ENCODE results near the gene FRMD4B. TPM values are rescaled to one million over a fixed set of nuclear protein-coding genes. Genes with fewer than 3 reads are reported as not detected.
"Not testable (repeated sequence)": the region's sequence is repeated elsewhere in the genome, so short reads cannot be mapped to it uniquely, and the experiment has no call there.

FRMD4B gene
- total and polyA plus RNA-seq, 2 experiments from 2014 or later = not detected

GRCh38 chr3:69325151-69325550 lies 60.7 kb downstream of the FRMD4B start:
- Histone ChIP-seq H2AFZ (no peak overlapping the region), H3F3A (ENCODE audit: insufficient read depth) (no peaks in the 10 kb centered on the region), H3K27ac (no peak overlapping the region), H3K36me3 (ENCODE audit: low read depth) (no peaks in the 10 kb centered on the region), H3K9ac (no peak overlapping the region), H3K4me1 (ENCODE audit: insufficient read depth) (no peaks in the 10 kb centered on the region; the same call in 1 of the 2 replicates), H3K27me3 (replicated peaks; ENCODE audit: insufficient read depth) (no peaks in the 10 kb centered on the region), H4K20me1 (ENCODE audit: insufficient read depth) (no peaks in the 10 kb centered on the region), H3K4me2 (ENCODE audit: unreplicated experiment) (no peak overlapping the region), H3K4me3 (no peak overlapping the region), H3K79me2 (ENCODE audit: insufficient read depth) (no peaks in the 10 kb centered on the region), H3K9me2 (ENCODE audit: insufficient read depth) (no peaks in the 10 kb centered on the region), H3K9me3 (ENCODE audit: low read depth) (no peaks in the 10 kb centered on the region)
- 26 to 27% methylated on average over 2 of the region's 2 CpGs for WGBS, 2 experiments (ENCODE audit: low coverage in 1 of 2, low lambda C conversion rate in 2 of 2, missing lambda C conversion rate in 2 of 2)
- DNase-seq = no peak
- in situ Hi-C loops (cut with MboI) = no loop called here
- TF ChIP-seq EZH2phosphoT487 (IDR thresholded peaks at IDR 0.05; ENCODE audit: insufficient read depth, low read depth) (no peak), EZH2 (IDR thresholded peaks at IDR 0.05; ENCODE audit: insufficient read depth, poor library complexity, severe bottlenecking) (no peak)

GRCh38 chr3:69324362-69325025 lies 61.4 kb downstream of the FRMD4B start:
- Histone ChIP-seq H2AFZ (no peak overlapping the region), H3F3A (ENCODE audit: insufficient read depth) (no peaks in the 10 kb centered on the region), H3K9me3 (ENCODE audit: low read depth) (no peaks in the 10 kb centered on the region), H4K20me1 (ENCODE audit: insufficient read depth) (no peaks in the 10 kb centered on the region), H3K9ac (no peak overlapping the region), H3K4me1 (ENCODE audit: insufficient read depth) (no peaks in the 10 kb centered on the region), H3K4me3 (no peak overlapping the region), H3K79me2 (ENCODE audit: insufficient read depth) (no peaks in the 10 kb centered on the region), H3K27me3 (replicated peaks; ENCODE audit: insufficient read depth) (no peaks in the 10 kb centered on the region), H3K27ac (no peak overlapping the region), H3K9me2 (ENCODE audit: insufficient read depth) (no peaks in the 10 kb centered on the region), H3K4me2 (ENCODE audit: unreplicated experiment) (no peak overlapping the region), H3K36me3 (ENCODE audit: low read depth) (no peaks in the 10 kb centered on the region)
- DNase-seq = no peak
- in situ Hi-C loops (cut with MboI) = loop anchor here (25.0 kb wide), 1 partner anchor 338 kb away; no protein-coding TSS in a partner anchor
- WGBS, 2 experiments (ENCODE audit: low coverage in 1 of 2, low lambda C conversion rate in 2 of 2, missing lambda C conversion rate in 2 of 2) = 86 to 93% methylated on average over 7 of the region's 7 CpGs
- no peak for TF ChIP-seq EZH2phosphoT487 (IDR thresholded peaks at IDR 0.05; ENCODE audit: insufficient read depth, low read depth)
- TF ChIP-seq EZH2 (IDR thresholded peaks at IDR 0.05; ENCODE audit: insufficient read depth, poor library complexity, severe bottlenecking) = no peak

GRCh38 chr3:69323941-69324340 lies 61.9 kb downstream of the FRMD4B start:
- no peak overlapping the region for H3K9ac ChIP-seq
- in situ Hi-C loops (cut with MboI) = loop anchor here (25.0 kb wide), 1 partner anchor 338 kb away; no protein-coding TSS in a partner anchor
- WGBS, 2 experiments (ENCODE audit: low coverage in 1 of 2, low lambda C conversion rate in 2 of 2, missing lambda C conversion rate in 2 of 2) = 86 to 91% methylated on average over 1 of the region's 1 CpG
- no peaks in the 10 kb centered on the region for H4K20me1 ChIP-seq (ENCODE audit: insufficient read depth)
- no peak for DNase-seq
- H3K27ac ChIP-seq = no peak overlapping the region
- H3K4me2 ChIP-seq (ENCODE audit: unreplicated experiment) = no peak overlapping the region
- H3K36me3 ChIP-seq (ENCODE audit: low read depth) = no peaks in the 10 kb centered on the region
- no peaks in the 10 kb centered on the region for H3K79me2 ChIP-seq (ENCODE audit: insufficient read depth)
- no peaks in the 10 kb centered on the region for H3K4me1 ChIP-seq (ENCODE audit: insufficient read depth)
- no peak overlapping the region for H2AFZ ChIP-seq
- no peaks in the 10 kb centered on the region for H3F3A ChIP-seq (ENCODE audit: insufficient read depth)
- TF ChIP-seq EZH2 (IDR thresholded peaks at IDR 0.05; ENCODE audit: insufficient read depth, poor library complexity, severe bottlenecking) (no peak), EZH2phosphoT487 (IDR thresholded peaks at IDR 0.05; ENCODE audit: insufficient read depth, low read depth) (no peak)
- H3K4me3 ChIP-seq = no peak overlapping the region
- H3K9me3 ChIP-seq (ENCODE audit: low read depth) = no peaks in the 10 kb centered on the region
- H3K9me2 ChIP-seq (ENCODE audit: insufficient read depth) = no peaks in the 10 kb centered on the region
- no peaks in the 10 kb centered on the region for H3K27me3 ChIP-seq (replicated peaks; ENCODE audit: insufficient read depth)

- not testable (repeated sequence) for DNase-seq; H3K4me1 ChIP-seq (ENCODE audit: insufficient read depth); H3K9me3 ChIP-seq (ENCODE audit: low read depth); H3K4me3 ChIP-seq; H3K36me3 ChIP-seq (ENCODE audit: low read depth); H3K9me2 ChIP-seq (ENCODE audit: insufficient read depth); H4K20me1 ChIP-seq (ENCODE audit: insufficient read depth); H3K79me2 ChIP-seq (ENCODE audit: insufficient read depth); H3K4me2 ChIP-seq (ENCODE audit: unreplicated experiment); H3K9ac ChIP-seq; H2AFZ ChIP-seq; H3F3A ChIP-seq (ENCODE audit: insufficient read depth); H3K27me3 ChIP-seq (replicated peaks; ENCODE audit: insufficient read depth); H3K27ac ChIP-seq
- 51 to 58% methylated on average over 4 of the region's 4 CpGs for WGBS, 2 experiments (ENCODE audit: low coverage in 1 of 2, low lambda C conversion rate in 2 of 2, missing lambda C conversion rate in 2 of 2)
- in situ Hi-C loops (cut with MboI) = loop anchor here (25.0 kb wide), 1 partner anchor 340 kb away; no protein-coding TSS in a partner anchor
Measured at GRCh38 chr3:69322512-69322911, 63.4 kb downstream of the FRMD4B start.
